GM10266 (cell line): ENCODE data around the gene ACTG1.

Experiments
- DNase-seq: peaks from one replicate; pipeline ENCODE4 v3.0.0; 2012; ENCODE audit errors: extremely low spot score
- TF ChIP-seq, protein P1 (sequence below): IDR thresholded peaks from 2 replicates; pipeline ENCODE4 v1.5.1; 2012; ENCODE audit warnings: mild to moderate bottlenecking, low read depth; ENCODE audit not compliant: control insufficient read depth, insufficient read depth; ENCODE audit errors: missing control alignments

ACTG1 gene

DNA sequence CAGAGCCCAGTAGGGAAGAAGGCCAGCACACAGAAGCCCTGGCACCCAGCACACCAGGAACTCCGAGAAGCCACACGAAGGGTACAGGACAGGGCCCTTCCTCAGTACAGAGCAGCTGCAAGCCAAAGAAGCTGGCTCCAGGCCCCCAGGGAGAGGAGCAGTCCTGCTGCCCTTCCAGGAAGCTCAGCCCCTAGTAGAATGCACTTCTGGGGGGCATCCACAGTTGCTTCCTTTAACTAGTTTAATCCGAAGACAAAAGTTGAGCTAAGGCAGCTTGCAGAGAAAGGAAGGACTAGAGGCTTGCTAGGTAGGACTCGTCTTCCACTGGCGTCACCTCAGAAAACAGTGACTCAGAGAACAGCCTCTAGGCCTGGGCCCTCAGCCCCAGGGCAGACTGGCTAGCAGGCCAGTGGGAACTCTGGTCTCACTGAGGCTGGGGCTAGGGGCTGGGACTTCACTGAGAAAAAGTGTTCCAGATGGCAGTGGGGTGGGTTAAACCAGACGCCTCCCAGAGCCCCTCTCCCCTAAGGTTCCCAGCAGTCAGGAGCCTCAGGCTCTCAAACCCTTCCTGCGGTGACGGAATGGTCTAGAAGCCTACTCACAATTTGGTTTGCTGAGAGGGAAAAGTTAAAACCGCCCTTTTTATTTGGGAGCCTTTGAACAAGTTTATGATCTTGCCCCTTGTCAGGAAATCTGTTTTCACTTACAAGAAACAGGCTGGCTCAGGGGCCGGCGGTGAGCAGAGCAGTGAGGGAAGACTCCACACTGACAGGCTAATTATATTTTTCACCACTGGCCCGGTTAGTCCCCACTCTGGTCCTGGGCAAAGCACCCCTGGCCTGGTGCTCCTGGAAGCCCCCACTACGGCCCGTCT lies 41.4 kb downstream of the ACTG1 start:
- DNase-seq, result no peak
- TF ChIP-seq, protein P1, sequence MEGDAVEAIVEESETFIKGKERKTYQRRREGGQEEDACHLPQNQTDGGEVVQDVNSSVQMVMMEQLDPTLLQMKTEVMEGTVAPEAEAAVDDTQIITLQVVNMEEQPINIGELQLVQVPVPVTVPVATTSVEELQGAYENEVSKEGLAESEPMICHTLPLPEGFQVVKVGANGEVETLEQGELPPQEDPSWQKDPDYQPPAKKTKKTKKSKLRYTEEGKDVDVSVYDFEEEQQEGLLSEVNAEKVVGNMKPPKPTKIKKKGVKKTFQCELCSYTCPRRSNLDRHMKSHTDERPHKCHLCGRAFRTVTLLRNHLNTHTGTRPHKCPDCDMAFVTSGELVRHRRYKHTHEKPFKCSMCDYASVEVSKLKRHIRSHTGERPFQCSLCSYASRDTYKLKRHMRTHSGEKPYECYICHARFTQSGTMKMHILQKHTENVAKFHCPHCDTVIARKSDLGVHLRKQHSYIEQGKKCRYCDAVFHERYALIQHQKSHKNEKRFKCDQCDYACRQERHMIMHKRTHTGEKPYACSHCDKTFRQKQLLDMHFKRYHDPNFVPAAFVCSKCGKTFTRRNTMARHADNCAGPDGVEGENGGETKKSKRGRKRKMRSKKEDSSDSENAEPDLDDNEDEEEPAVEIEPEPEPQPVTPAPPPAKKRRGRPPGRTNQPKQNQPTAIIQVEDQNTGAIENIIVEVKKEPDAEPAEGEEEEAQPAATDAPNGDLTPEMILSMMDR, result no peak

DNA sequence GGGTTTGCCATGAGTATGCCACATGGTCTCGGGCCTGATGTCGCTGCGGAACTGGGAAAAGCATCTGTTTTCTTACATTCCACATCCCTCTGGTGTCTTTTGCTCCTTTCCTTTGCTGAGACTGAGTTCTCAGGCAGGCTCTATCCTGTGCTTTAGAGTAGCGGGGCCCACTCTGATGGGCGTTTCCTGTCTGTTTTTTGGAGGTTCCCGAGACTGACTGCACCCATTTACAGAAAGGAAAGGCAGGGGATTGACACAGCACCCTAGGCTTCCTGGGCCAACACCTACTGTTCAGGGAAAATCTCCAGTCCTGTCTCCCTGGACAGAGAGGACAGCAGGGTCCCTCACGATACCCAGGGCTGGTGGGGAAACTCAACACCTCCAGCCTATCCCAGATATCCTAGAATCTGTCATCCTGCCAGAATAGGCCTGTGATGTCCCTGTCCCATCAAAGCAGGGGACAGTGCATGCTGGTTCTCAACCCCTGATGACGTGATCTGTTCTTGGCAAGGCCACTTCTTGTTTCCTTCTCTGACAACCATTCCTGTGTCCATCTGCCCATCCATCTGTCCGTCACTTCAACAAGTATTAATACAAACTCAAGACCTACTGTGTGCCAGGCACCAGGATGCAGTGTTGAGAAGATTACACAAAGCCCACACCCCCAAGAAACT lies 42.2 kb downstream of the ACTG1 start:
- TF ChIP-seq, protein P1, result no peak

DNA sequence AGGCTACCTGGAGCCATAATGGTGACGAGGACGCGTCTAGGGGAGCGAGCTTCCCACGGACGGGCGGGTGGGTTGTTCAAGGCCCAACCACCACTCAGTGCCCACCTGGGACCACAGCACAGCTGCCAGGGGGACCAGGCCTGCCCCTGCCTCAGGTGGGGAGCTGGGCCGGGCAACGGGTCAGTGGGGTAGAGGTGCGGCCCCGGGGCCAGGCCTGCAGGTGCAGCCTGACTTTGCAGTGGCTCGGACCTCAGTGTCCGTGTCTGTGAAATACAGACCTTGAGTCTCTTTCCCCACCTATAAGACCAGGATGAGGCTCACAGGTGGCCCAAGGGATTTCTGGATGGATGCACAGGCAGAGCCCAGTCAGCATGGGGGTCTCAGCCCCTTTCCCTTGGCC lies 43.3 kb downstream of the ACTG1 start:
- TF ChIP-seq, protein P1, result no peak
- no peak for DNase-seq

More for the DNA sequence above, 42.2 kb downstream of the ACTG1 start:
- DNase-seq, result no peak

DNA sequence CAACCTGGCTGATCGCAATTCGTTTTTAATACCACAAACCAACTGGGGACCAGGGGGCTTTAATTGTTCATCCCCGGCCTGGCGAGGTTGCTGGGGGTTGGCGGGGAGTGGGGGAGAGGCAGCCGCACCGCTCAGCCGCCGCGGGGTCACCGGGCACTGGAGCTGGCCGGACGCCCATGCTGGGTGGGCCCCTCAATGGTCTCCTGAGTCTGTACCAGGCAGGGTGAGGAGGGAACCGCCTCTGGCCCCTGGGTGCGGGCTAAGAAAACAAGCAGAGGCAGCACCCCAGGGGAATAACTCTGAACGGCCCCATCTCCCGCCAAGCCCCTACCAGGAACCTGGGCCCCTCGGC lies 43.9 kb downstream of the ACTG1 start:
- no peak for DNase-seq
- TF ChIP-seq, protein P1, result no peak

DNA sequence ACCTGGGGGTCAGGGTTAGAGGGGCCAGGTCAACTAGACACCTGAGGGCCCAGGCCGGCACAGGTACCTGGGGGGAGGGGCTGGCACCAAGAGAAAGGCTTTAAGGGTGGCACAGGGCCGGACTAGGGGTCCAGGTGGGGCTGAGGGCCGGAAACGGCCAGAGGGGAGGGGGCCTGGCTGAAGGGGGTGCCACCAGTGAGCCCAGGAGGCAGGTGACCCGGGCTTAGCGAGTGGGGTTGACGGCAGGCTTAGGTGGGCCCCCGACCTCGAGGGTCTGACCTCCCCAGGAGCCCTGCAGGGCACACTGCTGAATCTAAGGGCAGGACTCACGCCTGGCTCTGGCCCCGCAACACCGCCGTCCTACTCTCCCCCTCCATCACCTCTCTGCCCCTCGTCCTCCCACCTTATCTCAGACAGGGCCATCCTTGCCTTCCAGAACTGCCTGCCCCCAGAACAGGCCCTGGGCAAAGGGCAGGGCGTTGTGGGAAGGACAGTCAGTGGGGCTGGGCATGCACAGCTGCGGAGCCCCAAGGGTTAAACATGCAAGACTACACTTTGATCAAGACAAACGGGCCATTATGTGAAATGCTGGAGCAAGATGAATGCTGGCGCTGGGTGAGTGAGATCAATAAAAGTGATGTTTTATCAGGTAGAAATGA lies 44.4 kb downstream of the ACTG1 start:
- DNase-seq, result no peak
- TF ChIP-seq, protein P1, result no peak

DNA sequence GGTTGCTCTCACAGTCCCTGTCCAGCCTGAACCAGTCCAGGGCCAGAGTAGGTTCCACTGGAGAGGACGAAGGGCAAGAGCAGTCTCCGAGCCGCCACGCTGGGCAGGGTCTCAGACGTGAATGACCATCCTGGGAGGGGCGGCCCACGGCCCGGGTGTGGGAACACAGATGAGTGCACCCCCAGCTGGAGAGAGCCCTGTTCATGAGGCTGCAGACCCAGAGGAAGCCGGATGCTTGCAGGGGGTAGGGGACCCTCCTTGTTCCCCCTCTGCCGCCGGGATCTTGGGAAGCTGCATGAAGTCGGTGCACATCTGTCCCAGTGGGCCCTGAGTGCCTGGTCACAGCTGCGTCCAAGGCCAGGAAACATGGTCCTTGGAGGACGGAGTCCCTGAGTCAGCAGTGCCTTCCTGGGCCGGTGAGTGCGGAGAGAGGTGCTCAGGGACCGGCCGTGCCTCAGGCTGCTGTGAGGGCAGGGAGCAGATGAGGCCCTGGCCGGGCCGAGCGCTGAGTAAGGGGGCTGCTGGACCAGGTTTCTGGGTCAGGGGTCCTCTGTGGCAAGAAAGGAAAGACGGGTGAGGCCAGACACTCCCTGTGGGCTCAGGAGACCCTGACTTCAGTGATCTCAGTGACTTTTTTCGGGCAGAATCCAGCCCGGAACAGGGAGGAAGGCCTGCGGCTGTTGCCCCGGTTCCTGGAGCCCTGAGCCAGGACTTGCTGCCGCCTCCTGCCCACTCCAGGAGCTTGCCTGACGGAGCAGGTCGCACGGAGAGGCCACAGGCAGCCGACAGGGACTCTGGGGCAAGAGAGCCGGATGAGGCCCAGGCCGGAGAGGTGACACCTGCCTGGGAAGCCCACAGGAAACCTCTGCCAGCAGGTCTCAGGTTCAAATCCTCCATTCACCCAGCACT lies 45.8 kb downstream of the ACTG1 start:
- TF ChIP-seq, protein P1, result no peak
- DNase-seq, result no peak
